K562 (cell line): ENCODE data around the gene CAMK2B. TPM values are rescaled to one million over a fixed set of nuclear protein-coding genes. Genes with fewer than 3 reads are reported as not detected.

Experiments
- EZH2 ChIP-seq: IDR thresholded peaks from 2 replicates; pipeline ENCODE4 v1.6.1; 2012; ENCODE audit warnings: low read depth, mild to moderate bottlenecking, inconsistent platforms, low read length, borderline replicate concordance
- MAFG ChIP-seq: fragments of 450-650 bp; conservative IDR thresholded peaks from 2 replicates; pipeline ENCODE4 v1.6.1; 2016; ENCODE audit warnings: missing genetic modification characterization, missing compliant biosample characterization
- MLLT1 ChIP-seq, 2 experiments: fragments of 450-650 bp; IDR thresholded peaks; 2 replicates each; pipeline ENCODE4 v1.6.1; 2016
- MXI1 ChIP-seq: IDR thresholded peaks from 2 replicates; pipeline ENCODE4 v1.6.1; 2011; ENCODE audit warnings: low read depth, mild to moderate bottlenecking, improper control_type of control experiment, low read length
- POLR3A ChIP-seq: IDR thresholded peaks from 2 replicates; pipeline ENCODE4 v1.6.1; 2011; ENCODE audit warnings: borderline replicate concordance, mild to moderate bottlenecking, moderate library complexity; ENCODE audit not compliant: insufficient read length, insufficient read depth; ENCODE audit errors: extremely low read depth
- SNRNP70 ChIP-seq: fragments of 200-400 bp; formaldehyde crosslinking; optimal IDR thresholded peaks from 2 replicates; pipeline ENCODE3; 2017; ENCODE audit warnings: low read depth, low read length
- SRF ChIP-seq, 2 experiments: fragments of 250-450, 450-650 bp in 1 of 2; sonication (Bioruptor Pico) in 1 of 2; sonication (generic) in 1 of 2; formaldehyde crosslinking; IDR thresholded peaks; 2 replicates each; pipeline versions ENCODE4 v1.5.0 to v1.5.1; 2020 to 2022; ENCODE audit warnings: mild to moderate bottlenecking in 1 of 2, missing genetic modification reagents in 1 of 2
- XRCC3 ChIP-seq: fragments of 450-650 bp; IDR thresholded peaks from 2 replicates; pipeline ENCODE4 v1.6.1; 2017; ENCODE audit warnings: mild to moderate bottlenecking, moderate library complexity
- ZNF143 ChIP-seq: sonication (generic); formaldehyde crosslinking; IDR thresholded peaks from 2 replicates; pipeline ENCODE4 v1.9.0; 2022; ENCODE audit warnings: mild to moderate bottlenecking, missing genetic modification reagents
- ZNF518B ChIP-seq: fragments of 250-450 bp; sonication (Bioruptor Pico); IDR thresholded peaks from 2 replicates; pipeline ENCODE4 v1.5.0; 2021; ENCODE audit warnings: mild to moderate bottlenecking, moderate library complexity
- polyA plus RNA-seq, 8 experiments: library from polyadenylated mRNA; depleted of rRNA in 4 of 8; stranded (reverse) in 5 of 8; unstranded in 3 of 8; fragments of >200 nt; fragmentation: Nextera tagmentation in 2 of 8; fragmentation: Illumina TruSeq in 1 of 8; extraction: Ambion mirVana in 2 of 8; extraction: Trizol in 1 of 8; gene quantifications; 2 replicates each; pipeline versions ENCODE4 v1.2.1 to v1.2.3, GENCODE V29; 2011 to 2014; ENCODE audit warnings: inconsistent platforms in 1 of 8, missing spikeins in 1 of 8
- total RNA-seq, 7 experiments: library from RNA; depleted of rRNA in 6 of 7; stranded (reverse); fragments of >200 nt in 6 of 7; fragmentation: Illumina TruSeq in 2 of 7; extraction: Trizol in 2 of 7; gene quantifications; 2 replicates each; pipeline versions ENCODE4 v1.2.1 to v1.2.3, GENCODE V29; 2011 to 2021; ENCODE audit warnings: low replicate concordance in 1 of 7
- TF ChIP-seq, protein P1 (sequence below): fragments of 450-650 bp; conservative IDR thresholded peaks from 2 replicates; pipeline ENCODE4 v1.6.1; 2016; ENCODE audit warnings: missing genetic modification characterization, low read depth, mild to moderate bottlenecking, missing compliant biosample characterization, moderate library complexity

The CAMK2B gene
- total and polyA plus RNA-seq, 9 of the 15 experiments (the other 6 are each of a cell fraction or from before 2014, with no cell fraction given): 0.04 to 0.09 (median 0.05) TPM; not detected in 4

DNA sequence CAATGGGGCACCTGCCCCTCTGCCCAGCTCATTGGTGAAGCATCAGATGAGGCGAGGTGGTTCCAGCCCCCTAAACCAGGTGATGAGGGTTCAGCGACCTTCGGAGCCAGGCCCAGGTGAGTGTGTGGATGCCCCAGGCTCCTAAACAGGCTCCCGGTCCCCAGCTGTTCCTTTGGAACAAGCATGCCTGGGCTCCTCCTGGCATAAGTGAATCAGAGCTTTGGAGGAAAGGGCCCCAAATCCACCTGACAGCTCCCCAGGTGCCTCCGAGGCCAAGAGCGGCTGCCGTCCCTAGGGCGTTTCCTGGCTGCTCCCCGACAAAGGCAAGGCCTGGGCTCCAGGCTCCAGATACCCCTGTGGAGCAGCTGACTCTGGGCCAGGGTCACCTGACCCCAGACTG is 63.4 kb downstream of the CAMK2B start (continued):
- TF ChIP-seq POLR3A: no peak
- no peak for TF ChIP-seq EZH2
- TF ChIP-seq MXI1: no peak
- TF ChIP-seq, protein P1, sequence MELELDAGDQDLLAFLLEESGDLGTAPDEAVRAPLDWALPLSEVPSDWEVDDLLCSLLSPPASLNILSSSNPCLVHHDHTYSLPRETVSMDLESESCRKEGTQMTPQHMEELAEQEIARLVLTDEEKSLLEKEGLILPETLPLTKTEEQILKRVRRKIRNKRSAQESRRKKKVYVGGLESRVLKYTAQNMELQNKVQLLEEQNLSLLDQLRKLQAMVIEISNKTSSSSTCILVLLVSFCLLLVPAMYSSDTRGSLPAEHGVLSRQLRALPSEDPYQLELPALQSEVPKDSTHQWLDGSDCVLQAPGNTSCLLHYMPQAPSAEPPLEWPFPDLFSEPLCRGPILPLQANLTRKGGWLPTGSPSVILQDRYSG (tag): no peak
- no peak for TF ChIP-seq ZNF143
- TF ChIP-seq SNRNP70: no peak
- no peak for TF ChIP-seq XRCC3
- TF ChIP-seq MLLT1 (IDR thresholded peaks at IDR 0.05): no peak
- no peak for TF ChIP-seq MAFG
- no peak for TF ChIP-seq ZNF518B (CRISPR knock-in tag)
- no peak for TF ChIP-seq SRF (CRISPR knock-in tag; IDR thresholded peaks at IDR 0.05)
- TF ChIP-seq, all 486 proteins: peak for 0
